Activated naive CD8-positive, alpha-beta T cell treated with anti-CD3 and anti-CD28 coated beads, Interleukin-2, amount 10 ng/mL, durations not matched to agents 7 days and 5 days (primary cell): ENCODE data around the gene CCDC185. TPM values are rescaled to one million over a fixed set of nuclear protein-coding genes. Genes with fewer than 3 reads are reported as not detected.

Experiments
- ATAC-seq: fragments of 150-1000 bp; cut with Tn5 transposase; one replicate; pipeline ENCODE4 v1.10.0; 2021; ENCODE audit warnings: low read depth, moderate library complexity
- POLR2A ChIA-PET: fragments of 350-600 bp; sonication (Branson Sonifier 250); formaldehyde crosslinking; loops from one replicate; lab custom pipeline; 2021; ENCODE audit warnings: antibody characterized with exemption; lab: Charles Lee
- DNase-seq: peaks from one replicate; pipeline ENCODE4 v3.0.0; 2021
- H3K27ac Mint-ChIP-seq: one replicate; pipeline ENCODE4 v1.8.0; 2022; ENCODE audit warnings: mild to moderate bottlenecking, mixed read lengths
- H3K27me3 Mint-ChIP-seq: one replicate; pipeline ENCODE4 v1.8.0; 2022; ENCODE audit warnings: mild to moderate bottlenecking, moderate library complexity, mixed read lengths
- H3K36me3 Mint-ChIP-seq: one replicate; pipeline ENCODE4 v1.8.0; 2021; ENCODE audit warnings: mild to moderate bottlenecking, mixed read lengths
- H3K4me1 Mint-ChIP-seq: one replicate; pipeline ENCODE4 v1.8.0; 2021; ENCODE audit warnings: mixed read lengths
- H3K4me3 Mint-ChIP-seq: one replicate; pipeline ENCODE4 v1.8.0; 2022; ENCODE audit warnings: mild to moderate bottlenecking, moderate library complexity, mixed read lengths
- H3K9me3 Mint-ChIP-seq: one replicate; pipeline ENCODE4 v1.8.0; 2021; ENCODE audit warnings: mixed read lengths
- total RNA-seq, 2 experiments: library from RNA; stranded (reverse); gene quantifications; one replicate each; pipeline ENCODE4 v1.2.3, GENCODE V29; 2021

The CCDC185 gene
- total RNA-seq, 2 experiments from 2014 or later, result not detected

DNA sequence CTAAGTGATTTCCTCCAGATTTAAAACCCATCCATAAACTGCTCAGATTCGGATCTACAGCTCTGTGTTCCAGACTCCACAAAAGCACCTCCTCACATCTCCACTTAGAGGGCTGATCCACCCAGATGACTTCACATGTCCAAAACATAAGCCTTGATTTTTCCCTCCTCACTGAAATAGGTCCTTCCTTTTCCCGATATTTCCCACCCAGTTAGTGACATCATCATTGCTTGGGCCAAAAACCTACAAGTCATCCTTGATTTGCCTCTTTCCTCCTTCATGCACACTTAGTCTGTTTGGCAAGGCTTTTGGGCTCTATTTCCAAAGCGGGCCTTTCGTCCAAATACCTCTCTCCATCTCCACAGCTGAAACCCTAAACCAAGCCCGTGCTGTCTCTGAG, 32.3 kb downstream of the CCDC185 start:
- ATAC-seq (no peak), DNase-seq (no peak)
- no peak overlapping the region for H3K4me3 Mint-ChIP-seq
- POLR2A ChIA-PET, result no interaction called here
- H3K27me3 Mint-ChIP-seq, result peaks cover 3% of the 10 kb centered on the region
- H3K4me1 Mint-ChIP-seq, result no peaks in the 10 kb centered on the region
- no peaks in the 10 kb centered on the region for H3K36me3 Mint-ChIP-seq
- H3K27ac Mint-ChIP-seq, result no peak overlapping the region
- no peaks in the 10 kb centered on the region for H3K9me3 Mint-ChIP-seq

DNA sequence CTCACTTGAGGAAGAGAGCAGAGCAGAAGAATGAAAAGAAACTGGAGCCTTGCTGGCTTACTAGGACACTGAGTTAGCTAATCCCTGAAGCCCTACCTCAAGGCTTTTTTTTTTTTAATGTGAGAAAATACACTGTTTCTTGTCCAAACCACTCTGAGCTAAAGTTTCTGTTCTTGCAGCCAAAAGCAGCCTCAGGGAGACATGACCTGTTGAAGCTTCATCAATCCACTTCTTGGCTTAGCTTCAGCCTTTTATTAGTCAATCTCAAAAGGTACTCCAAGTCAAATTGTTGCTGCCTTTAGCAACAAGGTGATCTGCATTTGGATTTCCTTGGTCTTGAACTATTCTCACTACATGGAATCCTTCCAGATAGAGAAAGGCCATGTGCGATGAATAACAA, 33.7 kb downstream of the CCDC185 start:
- Mint-ChIP-seq H3K27me3 (peaks cover 3% of the 10 kb centered on the region), H3K4me3 (no peak overlapping the region), H3K9me3 (no peaks in the 10 kb centered on the region), H3K27ac (no peak overlapping the region), H3K36me3 (no peaks in the 10 kb centered on the region), H3K4me1 (no peaks in the 10 kb centered on the region)
- ATAC-seq, result no peak
- DNase-seq, result no peak
- POLR2A ChIA-PET, result no interaction called here

DNA sequence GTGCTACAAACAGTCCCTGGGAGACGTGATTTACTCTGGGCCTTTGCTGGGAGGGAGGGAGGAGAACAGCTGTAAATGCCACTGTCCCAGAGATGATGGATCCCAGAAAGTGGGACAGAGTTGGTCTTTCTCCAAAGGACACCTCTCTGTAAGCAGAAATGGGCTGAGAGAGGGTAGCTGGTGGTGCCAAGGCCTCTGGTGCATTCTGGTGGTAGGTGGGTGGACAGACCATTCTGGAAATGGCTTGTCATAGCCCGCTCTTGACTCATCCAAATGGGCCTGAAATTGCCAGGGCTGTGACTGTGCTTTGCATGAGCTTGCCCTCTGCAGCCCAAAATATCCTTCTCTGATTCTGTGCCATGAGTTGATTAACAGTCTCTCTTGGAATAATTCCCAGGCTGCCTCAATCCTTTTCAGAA, 36.1 kb downstream of the CCDC185 start:
- H3K4me1 Mint-ChIP-seq, result no peaks in the 10 kb centered on the region
- ATAC-seq, result no peak
- no peak for DNase-seq
- H3K9me3 Mint-ChIP-seq, result no peaks in the 10 kb centered on the region
- no peaks in the 10 kb centered on the region for H3K36me3 Mint-ChIP-seq
- no peak overlapping the region for H3K4me3 Mint-ChIP-seq
- H3K27me3 Mint-ChIP-seq, result peaks cover 3% of the 10 kb centered on the region
- no peak overlapping the region for H3K27ac Mint-ChIP-seq
- POLR2A ChIA-PET, result no interaction called here

DNA sequence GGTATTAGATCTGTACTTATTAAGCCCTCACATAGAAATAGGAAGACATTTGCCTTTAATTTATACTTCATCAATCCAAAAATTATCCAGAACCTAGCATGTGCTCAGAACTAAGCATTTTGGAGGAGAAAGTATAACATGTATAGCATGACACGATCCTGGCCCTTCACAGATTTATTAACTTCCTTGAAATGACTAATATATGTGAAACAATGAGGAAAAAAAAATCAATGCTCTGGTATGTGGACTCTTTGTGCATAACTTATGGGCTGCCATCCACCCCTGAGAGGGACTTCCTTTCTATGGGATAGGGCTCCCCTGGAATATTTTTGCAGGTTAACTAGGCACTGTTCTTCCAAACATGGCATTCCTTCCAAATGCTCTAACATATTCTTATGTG, 36.6 kb downstream of the CCDC185 start:
- H3K4me1 Mint-ChIP-seq, result no peaks in the 10 kb centered on the region
- no peak overlapping the region for H3K4me3 Mint-ChIP-seq
- POLR2A ChIA-PET, result no interaction called here
- ATAC-seq (no peak), DNase-seq (no peak)
- H3K27me3 Mint-ChIP-seq, result peaks cover 6% of the 10 kb centered on the region
- H3K27ac Mint-ChIP-seq, result no peak overlapping the region
- peaks cover 1% of the 10 kb centered on the region for H3K9me3 Mint-ChIP-seq
- H3K36me3 Mint-ChIP-seq, result no peaks in the 10 kb centered on the region

DNA sequence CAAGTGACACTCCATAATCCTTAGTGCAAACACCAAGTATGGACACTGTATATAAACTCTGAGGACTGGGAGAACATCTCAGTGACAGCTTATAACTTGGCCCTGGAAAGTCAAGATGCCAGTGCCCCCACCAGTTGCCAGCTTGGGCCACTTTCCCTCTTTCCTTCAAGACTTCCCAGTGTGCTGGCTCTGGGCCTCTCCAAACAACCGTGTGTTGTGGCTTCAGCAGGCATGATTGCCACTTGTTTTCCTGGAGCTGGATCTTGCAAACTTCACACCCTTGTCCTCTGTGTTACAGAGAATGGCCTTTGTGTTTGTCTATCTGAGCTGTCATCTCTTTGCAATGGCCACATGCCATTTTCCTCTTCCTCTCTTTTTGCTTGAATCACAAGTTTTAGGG, 37.0 kb downstream of the CCDC185 start:
- H3K27me3 Mint-ChIP-seq, result peaks cover 6% of the 10 kb centered on the region
- no peak for ATAC-seq
- no peak overlapping the region for H3K4me3 Mint-ChIP-seq
- no peak for DNase-seq
- POLR2A ChIA-PET, result no interaction called here
- H3K4me1 Mint-ChIP-seq, result no peaks in the 10 kb centered on the region
- peaks cover 1% of the 10 kb centered on the region for H3K9me3 Mint-ChIP-seq
- H3K27ac Mint-ChIP-seq, result no peak overlapping the region
- no peaks in the 10 kb centered on the region for H3K36me3 Mint-ChIP-seq

DNA sequence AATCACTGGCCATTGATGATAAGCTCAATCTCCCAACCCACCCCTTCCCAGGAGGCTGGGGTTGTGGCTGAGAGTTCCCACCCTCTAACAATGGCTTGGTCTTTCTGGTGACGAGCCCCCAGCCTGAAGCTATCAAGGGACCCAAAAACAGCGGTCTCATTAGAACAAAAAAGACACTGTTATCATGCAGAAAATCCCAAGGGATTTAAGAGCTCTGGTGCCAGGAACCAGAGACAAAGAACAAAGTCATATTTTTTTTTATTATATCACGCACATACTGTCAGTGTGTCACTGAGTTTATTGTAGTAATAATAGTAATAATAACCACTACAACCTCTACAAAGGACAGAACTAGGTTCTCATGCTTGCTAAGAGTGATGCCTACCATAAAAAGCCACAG, 43.9 kb downstream of the CCDC185 start:
- Mint-ChIP-seq H3K27ac (no peak overlapping the region), H3K4me1 (no peaks in the 10 kb centered on the region), H3K9me3 (peaks cover 3% of the 10 kb centered on the region), H3K4me3 (no peak overlapping the region), H3K27me3 (peaks cover 2% of the 10 kb centered on the region), H3K36me3 (no peaks in the 10 kb centered on the region)
- no peak for DNase-seq
- no peak for ATAC-seq
- POLR2A ChIA-PET, result no interaction called here

DNA sequence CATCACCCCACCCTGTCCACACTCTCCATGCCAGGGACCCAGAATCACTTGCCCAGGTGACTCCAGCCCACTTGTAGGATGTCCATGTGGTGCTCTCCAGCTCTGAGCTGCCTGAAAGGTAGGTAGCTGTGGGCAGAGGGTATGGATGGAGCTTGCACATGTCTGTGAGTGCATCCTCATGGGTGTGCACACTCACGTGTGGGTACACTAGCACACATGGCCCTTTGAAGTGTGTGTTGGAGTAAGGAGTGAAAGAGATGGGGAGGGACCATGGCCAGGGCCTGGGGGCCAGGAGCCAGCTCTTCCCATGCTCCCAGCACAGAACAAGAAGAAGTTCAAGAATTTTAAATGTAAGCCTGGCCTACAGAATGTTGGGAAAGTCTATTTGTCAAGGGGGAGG, 50.2 kb downstream of the CCDC185 start:
- no peak for ATAC-seq
- Mint-ChIP-seq H3K4me1 (no peaks in the 10 kb centered on the region), H3K9me3 (peaks cover 12% of the 10 kb centered on the region), H3K4me3 (no peak overlapping the region), H3K36me3 (no peaks in the 10 kb centered on the region), H3K27me3 (no peaks in the 10 kb centered on the region), H3K27ac (no peak overlapping the region)
- POLR2A ChIA-PET, result no interaction called here
- DNase-seq, result no peak

DNA sequence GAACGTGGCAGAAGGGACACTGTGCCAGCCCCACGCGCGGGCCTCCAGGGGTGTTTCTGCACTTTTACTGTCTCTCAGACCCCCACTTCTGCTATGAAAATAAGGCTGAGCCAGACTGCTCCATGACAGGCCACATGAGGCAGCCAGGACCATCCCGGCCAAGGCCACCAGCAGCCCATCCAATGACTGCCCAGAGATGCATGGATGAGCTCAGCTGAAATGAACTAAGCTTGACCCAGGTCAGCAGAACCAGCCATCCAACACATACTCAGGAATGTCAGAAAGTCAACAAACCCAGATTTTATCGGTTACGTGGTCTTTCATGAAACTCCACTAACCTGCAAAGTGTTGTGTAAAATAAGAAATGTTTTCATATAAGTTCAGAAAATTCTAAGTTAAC, 51.2 kb downstream of the CCDC185 start:
- DNase-seq (no peak), ATAC-seq (no peak)
- no peaks in the 10 kb centered on the region for H3K4me1 Mint-ChIP-seq
- POLR2A ChIA-PET, result no interaction called here
- H3K4me3 Mint-ChIP-seq, result no peak overlapping the region
- H3K9me3 Mint-ChIP-seq, result peaks cover 12% of the 10 kb centered on the region
- H3K36me3 Mint-ChIP-seq, result no peaks in the 10 kb centered on the region
- no peaks in the 10 kb centered on the region for H3K27me3 Mint-ChIP-seq
- H3K27ac Mint-ChIP-seq, result no peak overlapping the region

Other genes starting within 250 kb of the CCDC185 start
- under 1 TPM in 1 of 2 experiments, not detected in 1; 0.17 TPM for gene SUSD4, start 29.2 kb upstream of the CCDC185 start, total RNA-seq